NCI-H748 (cell line): Measurements from ENCODE around the gene APEX1.
A peak's percentile ranks its signal among the peaks of the same experiment; 100 is the strongest.
"Not testable (repeated sequence)": the region's sequence is repeated elsewhere in the genome, so short reads cannot be mapped to it uniquely, and the experiment has no call there.

Experiments used
- DNase-seq: peaks from one replicate; lab custom pipeline; 2025; ENCODE audit not compliant: unreplicated experiment; lab: John Stamatoyannopoulos, UW

APEX1 gene

DNA sequence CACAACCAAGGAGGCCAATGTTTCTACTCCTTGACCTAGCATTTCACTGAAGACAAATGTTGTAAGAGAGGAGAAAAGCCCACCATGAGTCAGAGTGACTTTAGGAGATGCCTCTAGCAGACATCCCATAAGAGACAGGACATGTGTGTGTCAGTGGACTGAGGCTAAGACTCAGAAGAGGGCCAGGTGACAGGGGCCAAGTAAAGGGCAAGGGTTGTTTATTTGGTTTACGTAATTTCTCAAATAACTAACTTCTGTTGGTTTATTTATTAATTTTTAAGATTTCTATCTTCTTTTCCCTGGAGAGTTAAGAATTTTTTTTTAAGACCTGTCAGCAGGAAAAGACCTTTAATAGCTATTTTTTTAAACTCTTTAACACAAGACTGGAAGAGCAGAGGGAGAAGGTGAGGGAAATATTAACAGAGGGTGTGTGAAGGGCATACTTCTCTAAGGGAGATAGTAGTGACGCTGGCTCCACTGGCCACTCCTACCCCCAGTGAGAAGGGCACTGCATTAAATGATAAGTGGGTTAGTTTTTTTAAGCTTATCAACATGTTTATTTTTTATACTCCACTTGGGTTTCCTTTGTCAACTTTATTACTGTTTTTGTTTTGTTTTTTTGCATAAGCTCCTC, 17.6 kb downstream of the APEX1 start:
- no peak for DNase-seq

- no peak for DNase-seq
Observed at GRCh38 chr14:20476776-20477175, 21.8 kb downstream of the APEX1 start.

GRCh38 chr14:20477211-20477876, 22.3 kb downstream of the APEX1 start:
- no peak for DNase-seq

DNA sequence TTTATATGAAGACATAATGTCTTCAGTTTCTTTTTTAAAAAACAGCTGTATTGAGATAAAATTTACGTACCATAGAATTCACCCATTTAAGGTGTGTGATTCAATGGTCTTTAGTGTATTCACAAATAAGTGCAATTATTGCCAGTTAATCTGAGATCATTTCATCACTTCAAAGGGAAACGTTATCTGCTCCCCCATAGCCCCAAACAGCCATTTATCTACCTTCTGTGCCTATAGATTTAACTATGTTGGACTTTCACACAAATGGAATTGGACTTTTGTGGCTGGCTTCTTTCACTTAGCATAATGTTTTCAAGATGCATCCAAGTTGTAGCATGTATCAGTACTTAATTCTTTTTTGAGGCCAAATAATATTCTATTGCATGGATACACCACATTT, 23.9 kb downstream of the APEX1 start:
- no peak for DNase-seq

- no peak for DNase-seq
Observed at GRCh38 chr14:20482382-20482781, 27.4 kb downstream of the APEX1 start.

GRCh38 chr14:20485900-20486299, 30.9 kb downstream of the APEX1 start:
- peak; percentile 19 for DNase-seq

DNA sequence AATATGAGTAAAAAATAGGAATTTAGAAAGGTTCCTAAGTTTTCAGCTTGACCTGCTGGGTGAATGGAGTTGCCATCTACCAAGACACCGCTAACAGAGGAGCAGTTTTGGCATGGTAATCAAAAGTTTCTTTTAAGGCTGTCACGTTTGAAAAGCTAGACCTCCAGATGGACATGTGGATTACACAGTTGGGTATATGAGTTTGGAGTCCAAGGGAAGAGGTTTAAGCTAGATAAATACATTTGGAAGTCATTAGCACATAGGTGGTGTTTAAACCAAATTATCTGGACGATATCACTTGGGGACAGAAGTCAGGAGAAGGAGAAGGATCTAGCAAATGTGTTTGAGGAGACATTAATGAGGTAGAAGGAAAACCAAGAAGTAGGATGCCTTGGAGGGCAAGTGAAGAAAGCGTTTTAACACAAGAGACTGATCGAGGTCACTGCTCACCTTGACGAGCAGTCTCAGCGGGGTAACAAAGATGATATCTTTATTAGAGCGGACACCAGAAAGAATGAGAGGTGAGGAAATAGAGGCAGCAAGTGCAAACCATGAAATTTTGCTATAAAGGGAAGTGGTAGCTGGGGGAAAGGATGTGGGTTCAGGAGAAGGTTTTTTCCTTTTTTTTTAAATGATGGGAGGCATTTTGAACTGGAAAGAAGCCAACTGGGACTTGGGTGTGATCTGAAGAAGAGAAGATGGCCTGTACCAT, 31.8 kb downstream of the APEX1 start:
- no peak for DNase-seq

DNA sequence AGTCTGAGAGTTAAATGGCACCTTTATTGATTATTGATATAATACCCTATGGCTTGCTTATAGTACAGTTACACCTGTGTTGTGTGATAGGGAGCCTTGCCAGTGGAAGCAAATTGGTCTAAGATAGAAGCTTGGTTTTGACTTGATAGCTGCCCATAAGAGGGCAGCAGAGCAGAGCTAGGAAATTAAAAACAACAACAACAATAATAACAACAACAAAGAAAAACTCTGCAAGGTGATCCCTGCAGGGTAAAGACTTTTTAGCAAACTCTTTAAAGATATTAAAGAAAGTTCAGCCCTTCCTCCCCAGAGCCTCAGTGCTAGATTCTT, 32.3 kb downstream of the APEX1 start:
- DNase-seq, result no peak

GRCh38 chr14:20489093-20489994, 34.3 kb downstream of the APEX1 start:
- no peak for DNase-seq

GRCh38 chr14:20490563-20490962, 35.5 kb downstream of the APEX1 start:
- DNase-seq, result no peak

- DNase-seq, result no peak
Observed at GRCh38 chr14:20492486-20492885, 37.5 kb downstream of the APEX1 start.

- no peak for DNase-seq
Observed at GRCh38 chr14:20493634-20494033, 38.6 kb downstream of the APEX1 start.

DNA sequence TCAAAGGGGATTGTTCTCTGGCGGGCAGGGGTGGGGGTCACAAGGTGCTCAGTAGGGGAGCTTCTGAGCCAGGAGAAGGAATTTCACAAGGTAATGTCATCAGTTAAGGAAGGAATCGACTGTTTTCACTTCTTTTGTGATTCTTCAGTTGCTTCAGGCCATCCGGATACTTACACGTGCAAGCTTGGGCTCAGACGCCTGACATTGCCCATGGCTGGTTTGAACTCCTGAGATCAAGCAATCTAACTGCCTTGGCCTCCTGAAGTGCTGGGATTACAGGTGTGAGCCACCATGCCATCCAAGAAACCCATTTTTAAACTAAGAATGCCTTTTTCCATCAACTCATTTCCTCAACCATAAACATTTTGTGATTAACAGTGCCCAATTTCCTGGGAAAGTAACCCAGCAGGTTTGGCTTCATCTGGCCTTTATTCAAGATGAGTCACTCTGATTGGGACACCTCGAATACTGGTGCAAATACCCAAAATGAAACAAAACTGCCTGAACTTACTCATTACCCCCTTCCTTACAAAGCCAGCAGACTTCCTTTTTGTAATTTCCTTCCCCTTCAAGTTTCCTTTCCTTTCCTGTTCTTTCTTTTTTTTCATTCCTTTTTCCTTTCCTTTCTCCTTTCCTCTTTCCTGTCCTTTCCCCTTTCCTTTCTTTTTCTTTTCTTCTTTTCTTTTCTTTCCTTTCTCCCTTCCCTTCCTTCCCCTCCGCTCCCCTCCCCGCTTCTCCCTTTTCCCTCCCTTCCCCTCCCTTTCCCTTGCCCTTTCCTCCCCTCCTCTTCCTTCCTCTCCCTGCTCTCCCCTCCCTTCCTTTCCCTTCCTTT, 40.1 kb downstream of the APEX1 start:
- no peak for DNase-seq

DNA sequence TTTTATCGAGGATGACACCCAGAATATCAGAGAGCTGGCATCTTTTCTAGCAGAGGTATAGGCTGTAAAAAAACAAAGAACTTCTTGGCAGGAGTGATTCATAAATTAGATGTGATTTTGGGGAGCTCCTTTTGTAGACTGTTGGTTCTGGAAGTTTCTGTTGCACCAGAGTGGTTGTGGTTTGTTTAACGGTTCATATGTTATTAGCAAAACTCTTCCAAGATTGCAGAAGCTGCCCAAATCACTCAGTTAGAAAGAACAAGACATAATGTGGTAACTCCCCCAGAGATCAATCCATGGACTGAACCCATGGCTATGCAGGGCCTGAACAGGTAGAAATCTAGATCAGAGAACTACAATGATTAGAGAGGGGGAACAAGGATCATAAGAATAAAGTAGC, 43.6 kb downstream of the APEX1 start:
- DNase-seq, result no peak

DNA sequence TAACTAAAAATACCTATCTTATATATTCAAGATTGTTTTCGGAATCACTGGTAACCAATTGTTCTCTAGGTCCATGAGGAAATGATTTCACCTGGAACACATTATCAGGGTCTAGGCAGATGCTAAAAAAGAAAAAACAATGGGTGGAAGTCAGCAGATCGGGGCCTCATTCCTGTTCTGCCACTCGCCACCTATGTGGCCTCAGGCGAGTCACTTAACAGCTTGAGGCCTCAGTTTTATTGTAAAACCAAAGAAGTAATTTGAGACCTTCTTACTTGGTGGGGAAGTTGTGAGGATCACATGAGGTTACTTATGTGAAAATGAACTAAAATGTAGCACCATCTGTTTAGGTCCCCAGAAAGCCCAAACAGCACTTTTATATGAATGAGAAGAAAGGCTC, 44.1 kb downstream of the APEX1 start:
- no peak for DNase-seq

- no peak for DNase-seq
Observed at GRCh38 chr14:20499881-20500280, 44.9 kb downstream of the APEX1 start.

GRCh38 chr14:20501346-20501745, 46.3 kb downstream of the APEX1 start:
- no peak for DNase-seq

DNA sequence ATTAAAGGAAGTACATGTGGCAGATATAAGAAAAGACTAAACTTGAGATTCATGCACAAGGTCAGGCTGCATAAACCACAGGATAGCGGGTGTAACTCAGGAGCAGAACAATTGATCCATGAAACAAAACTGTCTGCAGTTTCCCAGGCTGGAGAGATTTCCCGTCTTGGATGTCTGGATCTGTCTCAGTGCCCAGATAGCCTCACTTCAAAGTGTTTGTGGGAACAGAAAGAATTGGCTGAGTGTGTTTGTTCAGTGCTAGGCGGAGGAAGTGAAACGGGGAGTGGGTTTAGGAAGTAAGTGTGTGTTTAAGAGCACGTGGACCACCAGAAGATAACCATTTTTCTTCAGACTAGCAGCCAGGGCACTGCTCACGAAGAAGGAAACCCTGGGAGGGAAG, 48.9 kb downstream of the APEX1 start:
- no peak for DNase-seq

DNA sequence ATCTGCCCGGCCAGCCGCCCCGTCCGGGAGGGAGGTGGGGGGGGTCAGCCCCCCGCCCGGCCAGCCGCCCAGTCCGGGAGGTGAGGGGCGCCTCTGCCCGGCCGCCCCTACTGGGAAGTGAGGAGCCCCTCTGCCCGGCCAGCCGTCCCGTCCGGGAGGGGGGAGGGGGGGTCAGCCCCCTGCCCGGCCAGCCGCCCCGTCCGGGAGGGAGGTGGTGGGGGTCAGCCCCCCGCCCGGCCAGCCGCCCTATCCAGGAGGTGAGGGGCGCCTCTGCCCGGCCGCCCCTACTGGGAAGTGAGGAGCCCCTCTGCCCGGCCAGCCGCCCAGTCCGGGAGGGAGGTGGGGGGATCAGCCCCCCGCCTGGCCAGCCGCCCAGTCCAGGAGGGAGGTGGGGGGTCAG, 51.2 kb downstream of the APEX1 start:
- not testable (repeated sequence) for DNase-seq

DNA sequence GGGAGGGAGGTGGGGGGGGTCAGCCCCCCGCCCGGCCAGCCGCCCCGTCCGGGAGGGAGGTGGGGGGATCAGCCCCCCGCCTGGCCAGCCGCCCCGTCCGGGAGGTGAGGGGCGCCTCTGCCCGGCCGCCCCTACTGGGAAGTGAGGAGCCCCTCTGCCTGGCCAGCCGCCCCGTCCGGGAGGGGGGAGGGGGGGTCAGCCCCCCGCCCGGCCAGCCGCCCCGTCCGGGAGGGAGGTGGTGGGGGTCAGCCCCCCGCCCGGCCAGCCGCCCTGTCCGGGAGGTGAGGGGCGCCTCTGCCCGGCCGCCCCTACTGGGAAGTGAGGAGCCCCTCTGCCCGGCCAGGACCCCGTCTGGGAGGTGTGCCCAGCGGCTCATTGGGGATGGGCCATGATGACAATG, 51.7 kb downstream of the APEX1 start:
- not testable (repeated sequence) for DNase-seq
